GM23338 (cell line): ENCODE measurements around the gene CDC42BPA. TPM values are rescaled to one million over a fixed set of nuclear protein-coding genes. Genes with fewer than 3 reads are reported as not detected.

ENCODE experiments used
- ATAC-seq: fragments of 200-7000 bp; cut with Tn5 transposase; 3 replicates; pipeline ENCODE4 v1.9.1; 2020
- DNase-seq: peaks from one replicate; pipeline ENCODE4 v3.0.0-alpha.2; 2015; ENCODE audit warnings: low spot score
- H2AFZ ChIP-seq: fragments of 200-600 bp; sonication (generic); 2 replicates; pipeline ENCODE4 v1.8.0; 2016; ENCODE audit warnings: antibody characterized with exemption, mild to moderate bottlenecking, moderate library complexity
- H3F3A ChIP-seq: fragments of 200-600 bp; sonication (generic); replicated peaks from 2 replicates; pipeline ENCODE4 v1.8.0; 2017; ENCODE audit warnings: antibody characterized with exemption, mixed run types, low read depth
- H3K27ac ChIP-seq: fragments of 200-600 bp; sonication (generic); 2 replicates; pipeline ENCODE4 v1.6.1; 2016; ENCODE audit warnings: low read depth
- H3K27me3 ChIP-seq: fragments of 200-600 bp; sonication (generic); 2 replicates; pipeline ENCODE4 v1.8.0; 2016; ENCODE audit warnings: mild to moderate bottlenecking, mixed run types, moderate library complexity; ENCODE audit not compliant: insufficient read depth
- H3K36me3 ChIP-seq: fragments of 200-600 bp; sonication (generic); 2 replicates; pipeline ENCODE4 v1.8.0; 2016; ENCODE audit warnings: mild to moderate bottlenecking; ENCODE audit not compliant: insufficient read depth
- H3K4me1 ChIP-seq: fragments of 200-600 bp; sonication (generic); 2 replicates; pipeline ENCODE4 v1.8.0; 2016; ENCODE audit warnings: mild to moderate bottlenecking, moderate library complexity; ENCODE audit not compliant: insufficient read depth
- H3K4me2 ChIP-seq: fragments of 200-600 bp; sonication (generic); 2 replicates; pipeline ENCODE4 v1.7.1; 2017; ENCODE audit warnings: mixed run types
- H3K4me3 ChIP-seq: fragments of 200-600 bp; sonication (generic); 2 replicates; pipeline ENCODE4 v1.6.1; 2016; ENCODE audit warnings: mixed run types
- H3K79me2 ChIP-seq: fragments of 200-600 bp; sonication (generic); replicated peaks from 2 replicates; pipeline ENCODE4 v1.8.0; 2017; ENCODE audit warnings: mild to moderate bottlenecking; ENCODE audit not compliant: insufficient read depth
- H3K9me2 ChIP-seq: fragments of 200-600 bp; sonication (generic); 2 replicates; pipeline ENCODE4 v1.8.0; 2017; ENCODE audit not compliant: insufficient read depth
- H4K20me1 ChIP-seq: fragments of 200-600 bp; sonication (generic); replicated peaks from 2 replicates; pipeline ENCODE4 v1.8.0; 2017; ENCODE audit warnings: mild to moderate bottlenecking; ENCODE audit not compliant: insufficient read depth
- H3K27ac Mint-ChIP-seq: 2 replicates; pipeline ENCODE4 v1.8.0; 2020; ENCODE audit warnings: inconsistent platforms, mild to moderate bottlenecking, moderate library complexity, mixed read lengths
- H3K27me3 Mint-ChIP-seq: 3 replicates; pipeline ENCODE4 v1.8.0; 2022; ENCODE audit warnings: low read depth, mild to moderate bottlenecking, moderate library complexity, mixed read lengths, inconsistent platforms; ENCODE audit not compliant: insufficient read depth, poor library complexity
- H3K36me3 Mint-ChIP-seq: 3 replicates; pipeline ENCODE4 v1.8.0; 2021; ENCODE audit warnings: low read depth, mild to moderate bottlenecking, inconsistent platforms, moderate library complexity, mixed read lengths
- H3K4me1 Mint-ChIP-seq: 3 replicates; pipeline ENCODE4 v1.8.0; 2020; ENCODE audit warnings: mild to moderate bottlenecking, inconsistent platforms, mixed read lengths
- H3K4me3 Mint-ChIP-seq: 3 replicates; pipeline ENCODE4 v1.8.0; 2021; ENCODE audit warnings: moderate library complexity, mild to moderate bottlenecking, inconsistent platforms, mixed read lengths
- H3K9me3 Mint-ChIP-seq: 3 replicates; pipeline ENCODE4 v1.8.0; 2020; ENCODE audit warnings: moderate library complexity, mild to moderate bottlenecking, inconsistent platforms, mixed read lengths
- CREB1 ChIP-seq: fragments of 250-450 bp; sonication (Bioruptor Pico); IDR thresholded peaks from 2 replicates; pipeline ENCODE4 v1.5.0; 2020; ENCODE audit warnings: low read depth, mild to moderate bottlenecking, moderate library complexity
- ETS1 ChIP-seq: IDR thresholded peaks from 2 replicates; pipeline ENCODE4 v1.6.1; 2016; ENCODE audit warnings: antibody characterized with exemption
- EZH2 ChIP-seq: fragments of 200-600 bp; sonication (generic); IDR thresholded peaks from one replicate; pipeline ENCODE4 v1.8.0; 2017; ENCODE audit warnings: antibody characterized with exemption, mild to moderate bottlenecking, low read depth; ENCODE audit not compliant: unreplicated experiment
- POLR2AphosphoS5 ChIP-seq: IDR thresholded peaks from 2 replicates; pipeline ENCODE4 v1.6.1; 2016; ENCODE audit warnings: antibody characterized with exemption, low read depth
- REST ChIP-seq: IDR thresholded peaks from one replicate; pipeline ENCODE4 v1.6.1; 2018; ENCODE audit warnings: antibody characterized with exemption; ENCODE audit not compliant: unreplicated experiment
- polyA plus RNA-seq: library from polyadenylated mRNA; unstranded; fragments of >200 nt; fragmentation: Nextera tagmentation; extraction: Ambion mirVana; gene quantifications from 2 replicates; pipeline ENCODE4 v1.2.1, GENCODE V29; 2016
- total RNA-seq: library from RNA; depleted of rRNA; stranded (reverse); fragments of >200 nt; shearing (Covaris generic); gene quantifications from 2 replicates; pipeline ENCODE4 v1.2.3, GENCODE V29; 2014
- TF ChIP-seq, protein P1 (sequence below): fragments of 250-450 bp; sonication (Bioruptor Pico); IDR thresholded peaks from 2 replicates; pipeline ENCODE4 v1.5.0; 2020; ENCODE audit warnings: mild to moderate bottlenecking, moderate library complexity

The CDC42BPA gene
- total and polyA plus RNA-seq, 2 experiments from 2014 or later = 17.7 to 40.1 TPM

- DNase-seq (no peak), ATAC-seq (no peak)
- Histone ChIP-seq H4K20me1 (no peaks in the 10 kb centered on the region), H3K4me1 (no peaks in the 10 kb centered on the region), H3K27me3 (no peaks in the 10 kb centered on the region), H3K36me3 (no peaks in the 10 kb centered on the region), H3K9me2 (no peaks in the 10 kb centered on the region), H3F3A (no peaks in the 10 kb centered on the region), H3K4me3 (no peak overlapping the region), H3K4me2 (no peak overlapping the region), H3K79me2 (peaks cover 12% of the 10 kb centered on the region), H2AFZ (no peak overlapping the region), H3K27ac (no peak overlapping the region)
- H3K36me3 Mint-ChIP-seq = peaks cover 13% of the 10 kb centered on the region
- peaks cover 15% of the 10 kb centered on the region for H3K9me3 Mint-ChIP-seq
- TF ChIP-seq ETS1 (no peak), EZH2 (no peak), CREB1 (no peak)
- no peak overlapping the region for H3K27ac Mint-ChIP-seq
- peaks cover 5% of the 10 kb centered on the region for H3K27me3 Mint-ChIP-seq
- H3K4me1 Mint-ChIP-seq = peaks cover 3% of the 10 kb centered on the region; the same call in 2 of the 3 replicates
- no peak overlapping the region for H3K4me3 Mint-ChIP-seq
Observed at GRCh38 chr1:226962421-226963391, 355.6 kb downstream of the CDC42BPA start.

DNA sequence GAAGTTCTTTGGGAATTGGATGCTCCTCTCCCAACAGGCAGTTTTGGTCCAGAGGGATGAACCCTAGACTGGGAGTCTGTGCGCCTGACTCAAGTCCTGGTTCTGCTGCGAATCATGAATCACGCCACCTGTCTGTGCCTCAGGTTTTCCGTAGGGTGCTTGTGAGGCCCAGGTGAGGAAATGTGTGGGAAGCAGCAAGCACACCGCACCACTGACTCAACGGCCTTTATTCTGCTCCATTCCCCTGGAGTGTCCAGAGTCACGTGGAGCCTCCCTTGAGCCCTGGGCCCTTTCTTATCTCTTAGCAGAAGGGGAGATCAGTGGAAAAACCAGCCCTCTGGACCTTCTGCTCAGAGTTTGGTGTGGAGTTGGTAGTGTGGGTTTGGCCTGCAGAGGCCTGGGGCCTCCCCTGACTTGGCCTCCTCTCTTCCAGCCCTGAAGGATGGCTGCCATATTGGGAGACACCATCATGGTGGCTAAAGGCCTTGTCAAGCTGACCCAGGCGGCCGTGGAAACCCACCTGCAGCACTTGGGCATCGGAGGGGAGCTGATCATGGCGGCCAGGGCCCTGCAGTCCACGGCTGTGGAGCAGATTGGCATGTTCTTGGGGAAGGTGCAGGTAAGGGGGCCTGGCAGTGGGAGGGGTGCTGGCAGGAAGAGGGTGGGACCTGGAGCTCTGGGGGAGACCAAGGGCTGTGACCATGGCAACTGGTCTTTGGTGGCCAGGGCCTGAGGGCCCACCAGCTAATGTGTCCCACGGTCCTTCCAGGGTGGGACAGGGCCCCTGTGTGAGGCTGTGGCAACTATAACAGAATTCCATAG lies 357.1 kb downstream of the CDC42BPA start:
- Histone ChIP-seq H3K4me3 (no peak overlapping the region), H3K79me2 (peaks cover 12% of the 10 kb centered on the region), H3K4me1 (no peaks in the 10 kb centered on the region), H3F3A (no peaks in the 10 kb centered on the region), H3K27ac (no peak overlapping the region), H3K4me2 (no peak overlapping the region), H3K27me3 (no peaks in the 10 kb centered on the region), H3K9me2 (no peaks in the 10 kb centered on the region), H4K20me1 (no peaks in the 10 kb centered on the region), H3K36me3 (no peaks in the 10 kb centered on the region), H2AFZ (no peak overlapping the region)
- Mint-ChIP-seq H3K9me3 (peaks cover 27% of the 10 kb centered on the region), H3K27me3 (peaks cover 7% of the 10 kb centered on the region), H3K36me3 (peaks cover 23% of the 10 kb centered on the region), H3K4me1 (peaks cover 3% of the 10 kb centered on the region; the same call in 2 of the 3 replicates), H3K27ac (no peak overlapping the region), H3K4me3 (no peak overlapping the region)
- ATAC-seq (no peak), DNase-seq (no peak)
- TF ChIP-seq REST (no peak), CREB1 (no peak), POLR2AphosphoS5 (no peak)
- TF ChIP-seq, protein P1, sequence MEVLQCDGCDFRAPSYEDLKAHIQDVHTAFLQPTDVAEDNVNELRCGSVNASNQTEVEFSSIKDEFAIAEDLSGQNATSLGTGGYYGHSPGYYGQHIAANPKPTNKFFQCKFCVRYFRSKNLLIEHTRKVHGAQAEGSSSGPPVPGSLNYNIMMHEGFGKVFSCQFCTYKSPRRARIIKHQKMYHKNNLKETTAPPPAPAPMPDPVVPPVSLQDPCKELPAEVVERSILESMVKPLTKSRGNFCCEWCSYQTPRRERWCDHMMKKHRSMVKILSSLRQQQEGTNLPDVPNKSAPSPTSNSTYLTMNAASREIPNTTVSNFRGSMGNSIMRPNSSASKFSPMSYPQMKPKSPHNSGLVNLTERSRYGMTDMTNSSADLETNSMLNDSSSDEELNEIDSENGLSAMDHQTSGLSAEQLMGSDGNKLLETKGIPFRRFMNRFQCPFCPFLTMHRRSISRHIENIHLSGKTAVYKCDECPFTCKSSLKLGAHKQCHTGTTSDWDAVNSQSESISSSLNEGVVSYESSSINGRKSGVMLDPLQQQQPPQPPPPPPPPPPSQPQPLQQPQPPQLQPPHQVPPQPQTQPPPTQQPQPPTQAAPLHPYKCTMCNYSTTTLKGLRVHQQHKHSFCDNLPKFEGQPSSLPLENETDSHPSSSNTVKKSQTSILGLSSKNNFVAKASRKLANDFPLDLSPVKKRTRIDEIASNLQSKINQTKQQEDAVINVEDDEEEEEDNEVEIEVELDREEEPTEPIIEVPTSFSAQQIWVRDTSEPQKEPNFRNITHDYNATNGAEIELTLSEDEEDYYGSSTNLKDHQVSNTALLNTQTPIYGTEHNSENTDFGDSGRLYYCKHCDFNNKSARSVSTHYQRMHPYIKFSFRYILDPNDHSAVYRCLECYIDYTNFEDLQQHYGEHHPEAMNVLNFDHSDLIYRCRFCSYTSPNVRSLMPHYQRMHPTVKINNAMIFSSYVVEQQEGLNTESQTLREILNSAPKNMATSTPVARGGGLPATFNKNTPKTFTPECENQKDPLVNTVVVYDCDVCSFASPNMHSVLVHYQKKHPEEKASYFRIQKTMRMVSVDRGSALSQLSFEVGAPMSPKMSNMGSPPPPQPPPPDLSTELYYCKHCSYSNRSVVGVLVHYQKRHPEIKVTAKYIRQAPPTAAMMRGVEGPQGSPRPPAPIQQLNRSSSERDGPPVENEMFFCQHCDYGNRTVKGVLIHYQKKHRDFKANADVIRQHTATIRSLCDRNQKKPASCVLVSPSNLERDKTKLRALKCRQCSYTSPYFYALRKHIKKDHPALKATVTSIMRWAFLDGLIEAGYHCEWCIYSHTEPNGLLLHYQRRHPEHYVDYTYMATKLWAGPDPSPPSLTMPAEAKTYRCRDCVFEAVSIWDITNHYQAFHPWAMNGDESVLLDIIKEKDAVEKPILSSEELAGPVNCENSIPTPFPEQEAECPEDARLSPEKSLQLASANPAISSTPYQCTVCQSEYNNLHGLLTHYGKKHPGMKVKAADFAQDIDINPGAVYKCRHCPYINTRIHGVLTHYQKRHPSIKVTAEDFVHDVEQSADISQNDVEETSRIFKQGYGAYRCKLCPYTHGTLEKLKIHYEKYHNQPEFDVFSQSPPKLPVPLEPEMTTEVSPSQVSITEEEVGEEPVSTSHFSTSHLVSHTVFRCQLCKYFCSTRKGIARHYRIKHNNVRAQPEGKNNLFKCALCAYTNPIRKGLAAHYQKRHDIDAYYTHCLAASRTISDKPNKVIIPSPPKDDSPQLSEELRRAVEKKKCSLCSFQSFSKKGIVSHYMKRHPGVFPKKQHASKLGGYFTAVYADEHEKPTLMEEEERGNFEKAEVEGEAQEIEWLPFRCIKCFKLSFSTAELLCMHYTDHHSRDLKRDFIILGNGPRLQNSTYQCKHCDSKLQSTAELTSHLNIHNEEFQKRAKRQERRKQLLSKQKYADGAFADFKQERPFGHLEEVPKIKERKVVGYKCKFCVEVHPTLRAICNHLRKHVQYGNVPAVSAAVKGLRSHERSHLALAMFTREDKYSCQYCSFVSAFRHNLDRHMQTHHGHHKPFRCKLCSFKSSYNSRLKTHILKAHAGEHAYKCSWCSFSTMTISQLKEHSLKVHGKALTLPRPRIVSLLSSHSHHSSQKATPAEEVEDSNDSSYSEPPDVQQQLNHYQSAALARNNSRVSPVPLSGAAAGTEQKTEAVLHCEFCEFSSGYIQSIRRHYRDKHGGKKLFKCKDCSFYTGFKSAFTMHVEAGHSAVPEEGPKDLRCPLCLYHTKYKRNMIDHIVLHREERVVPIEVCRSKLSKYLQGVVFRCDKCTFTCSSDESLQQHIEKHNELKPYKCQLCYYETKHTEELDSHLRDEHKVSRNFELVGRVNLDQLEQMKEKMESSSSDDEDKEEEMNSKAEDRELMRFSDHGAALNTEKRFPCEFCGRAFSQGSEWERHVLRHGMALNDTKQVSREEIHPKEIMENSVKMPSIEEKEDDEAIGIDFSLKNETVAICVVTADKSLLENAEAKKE = no peak
